Lung (tissue), 12 donors: ENCODE results near the gene CCDC9B. TPM values are rescaled to one million over a fixed set of nuclear protein-coding genes. Genes with fewer than 3 reads are reported as not detected.

ENCODE experiments used
- ATAC-seq: fragments of 200-7000 bp; cut with Tn5 transposase; one replicate; pipeline ENCODE4 v1.9.1; 2020; ENCODE audit warnings: moderate number of reproducible peaks; ENCODE audit not compliant: insufficient read depth, low FRiP score
- DNase-seq, 3 donors: peaks; one replicate each; pipeline ENCODE4 v3.0.0-alpha.2; 2013 to 2017
- H3K27ac ChIP-seq, 2 donors: one replicate each; pipeline ENCODE4 v1.5.1; 2013; ENCODE audit warnings: mild to moderate bottlenecking in 2 of 2, moderate library complexity in 2 of 2, control low read depth in 1 of 2, inconsistent platforms in 1 of 2, low read depth in 1 of 2, low read length in 1 of 2
- H3K27me3 ChIP-seq, 3 donors: one replicate each; pipeline ENCODE4 v1.5.1; 2013; ENCODE audit warnings: low read length in 2 of 3; ENCODE audit not compliant: control insufficient read depth in 3 of 3, insufficient read depth in 3 of 3
- H3K36me3 ChIP-seq, 4 donors: one replicate each; pipeline ENCODE4 v1.5.1; 2013; ENCODE audit warnings: low read length in 4 of 4, mild to moderate bottlenecking in 1 of 4, moderate library complexity in 1 of 4; ENCODE audit not compliant: control insufficient read depth in 4 of 4, insufficient read depth in 4 of 4
- H3K4me1 ChIP-seq, 5 donors: one replicate each; pipeline ENCODE4 v1.5.1; 2013; ENCODE audit warnings: low read length in 5 of 5, mild to moderate bottlenecking in 2 of 5, moderate library complexity in 1 of 5; ENCODE audit not compliant: control insufficient read depth in 5 of 5, insufficient read depth in 5 of 5
- H3K4me3 ChIP-seq: one replicate; pipeline ENCODE4 v1.5.1; 2013; ENCODE audit warnings: mild to moderate bottlenecking, control low read depth, moderate library complexity
- H3K9ac ChIP-seq, 2 donors: one replicate each; pipeline ENCODE4 v1.5.1; 2013; ENCODE audit warnings: low read length in 2 of 2, control low read depth in 1 of 2; ENCODE audit not compliant: insufficient read depth in 1 of 2
- H3K9me3 ChIP-seq, 4 donors: one replicate each; pipeline ENCODE4 v1.5.1; 2013; ENCODE audit warnings: low read length in 3 of 4, mild to moderate bottlenecking in 1 of 4, moderate library complexity in 1 of 4; ENCODE audit not compliant: control insufficient read depth in 4 of 4, insufficient read depth in 3 of 4
- CTCF ChIP-seq: IDR thresholded peaks from 2 replicates; pipeline ENCODE4 v1.5.1; 2012; ENCODE audit warnings: mild to moderate bottlenecking; ENCODE audit errors: control extremely low read depth, extremely low read depth
- WGBS, 2 donors: extraction: QIAGEN DNeasy Blood & Tissue Kit; methylation state at CpG; one replicate each; pipeline ENCODE4 v1.1.7; 2013; 5-methylcytosine and 5-hydroxymethylcytosine counted together
- polyA plus RNA-seq, 2 donors: library from polyadenylated mRNA; stranded (reverse); fragments of 200-250 nt; gene quantifications; one replicate each; pipeline ENCODE4 v1.2.1, GENCODE V29; 2013
- total RNA-seq, 2 donors: library from RNA; depleted of rRNA in 1 of 2; stranded (reverse); fragments of >200 nt in 1 of 2; gene quantifications; one replicate each; pipeline ENCODE4 v1.2.1, GENCODE V29; 2014 to 2021
- donor health status: control.
- donor health status: control.
- donor health status: Bipolar disorder and iron deficiency.
- donor health status: healthy.
- donor health status: DM: yes; HTN: yes; CAD: no.

The CCDC9B gene
- total and polyA plus RNA-seq, 4 donors: 4.4 to 42.1 (median 14.9) TPM

DNA sequence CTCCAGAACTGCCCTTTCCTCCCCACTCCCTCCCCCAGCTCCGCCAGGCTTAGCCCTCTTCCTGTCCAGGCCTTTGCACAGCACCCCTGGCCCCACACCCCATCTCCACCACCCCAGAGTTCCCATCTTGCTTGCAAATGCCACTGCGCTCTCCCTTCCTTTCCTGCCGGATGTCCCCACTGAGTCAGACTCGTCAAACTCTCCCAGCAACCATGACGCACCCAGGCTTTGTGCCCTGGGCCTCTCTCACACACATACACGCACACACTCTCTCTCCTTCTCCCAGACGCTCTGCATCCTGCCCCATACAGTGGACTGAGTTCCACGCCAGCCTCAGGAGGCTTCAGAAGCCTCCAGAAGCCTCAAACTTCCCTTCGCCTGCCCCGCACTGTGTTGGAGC, 2.8 kb upstream of the CCDC9B start:
- peak overlapping the region in 1 of 2 donors; percentile 16 for H3K9ac ChIP-seq
- no peak for ATAC-seq

GRCh38 chr15:40342416-40343320, 1.9 kb upstream of the CCDC9B start:
- Histone ChIP-seq H3K27me3 (no peaks in the 10 kb centered on the region), H3K4me1 (peaks cover 0 to 53% (median 34%) of the 10 kb centered on the region in 5 donors), H3K9me3 (no peaks in the 10 kb centered on the region), H3K4me3 (no peak overlapping the region), H3K27ac (peak overlapping the region; percentile 13 to 23), H3K9ac (peak overlapping the region in 1 of 2 donors; percentile 16), H3K36me3 (no peaks in the 10 kb centered on the region)
- no peak for ATAC-seq
- no peak for TF ChIP-seq CTCF
- peak in 2 of 3 donors; percentile 51 to 71 for DNase-seq
- 71 to 79% methylated on average over 7 of the region's 7 CpGs for WGBS, 2 donors

More for the DNA sequence above, 2.8 kb upstream of the CCDC9B start:
- peaks cover 0 to 46% (median 29%) of the 10 kb centered on the region in 5 donors for H3K4me1 ChIP-seq
- peak in 1 of 3 donors; percentile 60 for DNase-seq
- no peak for TF ChIP-seq CTCF
- peak overlapping the region; percentile 29 to 43 for H3K27ac ChIP-seq
- no peaks in the 10 kb centered on the region for H3K27me3 ChIP-seq
- H3K4me3 ChIP-seq: no peak overlapping the region
- H3K36me3 ChIP-seq: no peaks in the 10 kb centered on the region
- WGBS, 2 donors: 68% methylated on average over 10 of the region's 10 CpGs
- no peaks in the 10 kb centered on the region for H3K9me3 ChIP-seq

- Histone ChIP-seq H3K4me1 (peaks cover 5 to 65% (median 50%) of the 10 kb centered on the region in 5 donors), H3K9ac (no peak overlapping the region), H3K4me3 (peak overlapping the region; percentile 34), H3K27ac (peak overlapping the region; percentile 91 to 97), H3K27me3 (no peaks in the 10 kb centered on the region), H3K9me3 (no peaks in the 10 kb centered on the region), H3K36me3 (peaks cover 0 to 16% (median 0%) of the 10 kb centered on the region in 4 donors)
- TF ChIP-seq CTCF: no peak
- ATAC-seq: peak; percentile 5
- DNase-seq: peak; percentile 79 to 89 (median 82)
- WGBS, 2 donors: 32 to 66% methylated on average over 14 of the region's 14 CpGs
These were observed 550 bp downstream of the CCDC9B start for GRCh38 chr15:40340038-40340739.
